Gastroesophageal sphincter (tissue), 3 donors: ENCODE data around the gene MCRIP2.

Experiments
- EP300 ChIP-seq: sonication (generic); formaldehyde crosslinking; IDR thresholded peaks from one replicate; pipeline ENCODE4 v1.6.1; 2017; ENCODE audit warnings: antibody characterized with exemption, mild to moderate bottlenecking
- POLR2A ChIP-seq, 2 donors: fragments of 450-650 bp; IDR thresholded peaks; one replicate each; pipeline ENCODE4 v1.6.1; 2017; ENCODE audit warnings: antibody characterized with exemption in 2 of 2, mild to moderate bottlenecking in 2 of 2, moderate library complexity in 1 of 2
- POLR2AphosphoS5 ChIP-seq: sonication (generic); formaldehyde crosslinking; IDR thresholded peaks from one replicate; pipeline ENCODE4 v1.6.1; 2017; ENCODE audit warnings: antibody characterized with exemption
- TF ChIP-seq, protein P1 (sequence below), 4 experiments: fragments of 200-600 bp in 2 of 4; fragments of 450-650 bp in 2 of 4; sonication (generic) in 1 of 4; IDR thresholded peaks; one replicate each; pipeline ENCODE4 v1.5.1; 2017 to 2019; ENCODE audit warnings: antibody characterized with exemption in 4 of 4, mild to moderate bottlenecking in 2 of 4, moderate library complexity in 2 of 4

DNA sequence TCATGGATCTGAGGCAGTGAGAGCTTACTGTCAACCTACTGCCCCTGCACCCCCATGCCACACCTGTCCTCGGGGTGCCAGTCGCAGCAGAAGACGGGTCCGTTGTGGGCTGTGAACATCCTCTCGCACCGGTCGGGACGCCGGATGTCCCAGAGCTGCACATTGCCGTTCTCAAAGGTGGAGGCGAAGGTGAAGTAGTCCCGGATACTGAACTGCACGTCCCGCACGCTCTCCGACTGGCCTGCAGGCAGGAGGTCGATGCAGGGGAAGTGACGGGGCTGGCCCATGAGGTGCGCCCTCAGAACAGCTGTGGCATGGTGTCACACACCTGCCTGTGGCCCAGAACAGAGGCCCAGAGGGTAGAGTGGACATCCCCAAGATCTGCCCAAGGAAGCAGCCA lies 45.9 kb downstream of the MCRIP2 start:
- TF ChIP-seq, protein P1, sequence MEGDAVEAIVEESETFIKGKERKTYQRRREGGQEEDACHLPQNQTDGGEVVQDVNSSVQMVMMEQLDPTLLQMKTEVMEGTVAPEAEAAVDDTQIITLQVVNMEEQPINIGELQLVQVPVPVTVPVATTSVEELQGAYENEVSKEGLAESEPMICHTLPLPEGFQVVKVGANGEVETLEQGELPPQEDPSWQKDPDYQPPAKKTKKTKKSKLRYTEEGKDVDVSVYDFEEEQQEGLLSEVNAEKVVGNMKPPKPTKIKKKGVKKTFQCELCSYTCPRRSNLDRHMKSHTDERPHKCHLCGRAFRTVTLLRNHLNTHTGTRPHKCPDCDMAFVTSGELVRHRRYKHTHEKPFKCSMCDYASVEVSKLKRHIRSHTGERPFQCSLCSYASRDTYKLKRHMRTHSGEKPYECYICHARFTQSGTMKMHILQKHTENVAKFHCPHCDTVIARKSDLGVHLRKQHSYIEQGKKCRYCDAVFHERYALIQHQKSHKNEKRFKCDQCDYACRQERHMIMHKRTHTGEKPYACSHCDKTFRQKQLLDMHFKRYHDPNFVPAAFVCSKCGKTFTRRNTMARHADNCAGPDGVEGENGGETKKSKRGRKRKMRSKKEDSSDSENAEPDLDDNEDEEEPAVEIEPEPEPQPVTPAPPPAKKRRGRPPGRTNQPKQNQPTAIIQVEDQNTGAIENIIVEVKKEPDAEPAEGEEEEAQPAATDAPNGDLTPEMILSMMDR (IDR thresholded peaks at IDR 0.05): no peak
- no peak for TF ChIP-seq EP300
- TF ChIP-seq POLR2A (IDR thresholded peaks at IDR 0.05): no peak
- no peak for TF ChIP-seq POLR2AphosphoS5
